Activated CD8-positive, alpha-beta memory T cell treated with anti-CD3 and anti-CD28 coated beads, Interleukin-2, amount 50 U/mL, for 24 hours (primary cell): Measurements from ENCODE around the gene MSX2.

Experiments
- DNase-seq: peaks from one replicate; pipeline ENCODE4 v3.0.0-alpha.2; 2020; ENCODE audit errors: extremely low read depth

The MSX2 gene

DNA sequence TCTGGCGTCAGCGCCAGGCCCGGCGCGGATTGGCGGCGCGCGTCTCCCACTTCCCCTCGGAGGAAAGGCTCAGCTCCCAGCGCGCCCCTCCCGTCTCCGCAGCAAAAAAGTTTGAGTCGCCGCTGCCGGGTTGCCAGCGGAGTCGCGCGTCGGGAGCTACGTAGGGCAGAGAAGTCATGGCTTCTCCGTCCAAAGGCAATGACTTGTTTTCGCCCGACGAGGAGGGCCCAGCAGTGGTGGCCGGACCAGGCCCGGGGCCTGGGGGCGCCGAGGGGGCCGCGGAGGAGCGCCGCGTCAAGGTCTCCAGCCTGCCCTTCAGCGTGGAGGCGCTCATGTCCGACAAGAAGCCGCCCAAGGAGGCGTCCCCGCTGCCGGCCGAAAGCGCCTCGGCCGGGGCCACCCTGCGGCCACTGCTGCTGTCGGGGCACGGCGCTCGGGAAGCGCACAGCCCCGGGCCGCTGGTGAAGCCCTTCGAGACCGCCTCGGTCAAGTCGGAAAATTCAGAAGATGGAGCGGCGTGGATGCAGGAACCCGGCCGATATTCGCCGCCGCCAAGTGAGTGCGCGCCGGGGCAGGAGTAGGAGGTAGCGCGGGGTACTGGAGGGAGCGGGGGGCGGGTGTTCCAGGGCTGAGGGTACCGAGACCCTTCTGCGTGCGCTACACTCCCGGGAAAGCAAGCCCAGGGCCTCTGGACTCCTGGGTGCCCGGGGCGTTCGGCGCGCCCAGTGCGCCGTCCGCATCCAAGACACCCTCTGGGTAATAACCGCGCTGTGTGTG, at the start of gene MSX2:
TSS of gene MSX2 (plus strand) at position 99 of the 777 bp plus-strand sequence. CDS start at position 177, 78 bp downstream.
- DNase-seq: no peak

DNA sequence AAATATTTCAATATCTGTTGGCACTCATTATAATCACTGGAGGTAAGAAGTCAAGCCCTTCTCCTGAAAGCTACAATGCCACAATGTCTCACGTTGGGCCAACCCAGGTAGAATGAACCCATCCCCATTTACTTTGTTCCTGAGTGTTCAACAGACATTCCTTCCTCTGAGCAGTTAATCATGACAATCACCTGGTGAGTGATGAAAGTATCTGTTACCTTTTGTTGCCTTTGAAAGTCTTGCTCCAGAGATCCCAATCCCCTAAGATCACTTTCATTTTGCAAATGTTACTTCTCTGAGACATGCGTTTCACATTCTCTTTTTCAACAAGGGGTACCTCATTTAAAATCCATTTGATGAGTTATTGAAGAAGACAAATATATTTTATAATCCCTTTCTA, 49.3 kb upstream of the MSX2 start:
- no peak for DNase-seq

DNA sequence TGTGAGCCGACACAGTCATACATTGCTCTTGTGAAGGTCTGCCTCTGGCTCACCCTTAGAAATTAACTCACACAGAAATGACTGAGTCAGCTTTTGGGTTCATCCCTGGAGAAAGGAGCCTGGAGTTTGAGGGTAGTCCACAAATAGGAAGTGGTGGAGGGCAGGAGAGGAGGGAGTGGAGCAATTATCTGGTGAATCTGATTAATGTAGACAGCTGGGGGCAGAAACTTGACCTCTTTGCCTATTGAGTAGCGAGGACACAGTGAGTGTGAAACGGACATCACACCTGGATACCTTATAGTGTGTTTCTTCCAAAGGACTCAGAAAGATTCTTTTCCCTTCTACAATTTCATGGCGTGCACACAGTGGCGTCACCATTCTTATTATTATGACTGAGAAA, 48.5 kb upstream of the MSX2 start:
- DNase-seq: no peak

DNA sequence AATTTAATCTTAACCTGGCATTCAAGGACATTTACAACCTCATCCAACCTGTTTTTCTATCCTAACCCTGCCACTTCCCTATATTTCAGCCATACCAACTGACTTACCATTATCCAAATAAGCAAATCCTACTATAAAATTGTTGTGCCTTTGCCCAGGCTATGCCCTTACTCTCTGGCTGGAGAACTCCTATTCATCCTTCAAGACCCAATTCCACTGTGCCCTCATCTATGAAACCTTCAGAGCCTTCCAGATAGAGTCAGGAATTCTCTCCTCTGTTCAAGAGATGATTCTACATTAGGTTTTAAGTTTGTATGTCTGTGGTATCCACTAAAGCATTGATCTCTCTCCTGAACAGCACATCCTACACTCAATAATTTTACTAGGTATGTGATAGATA, 46.3 kb upstream of the MSX2 start:
- no peak for DNase-seq

DNA sequence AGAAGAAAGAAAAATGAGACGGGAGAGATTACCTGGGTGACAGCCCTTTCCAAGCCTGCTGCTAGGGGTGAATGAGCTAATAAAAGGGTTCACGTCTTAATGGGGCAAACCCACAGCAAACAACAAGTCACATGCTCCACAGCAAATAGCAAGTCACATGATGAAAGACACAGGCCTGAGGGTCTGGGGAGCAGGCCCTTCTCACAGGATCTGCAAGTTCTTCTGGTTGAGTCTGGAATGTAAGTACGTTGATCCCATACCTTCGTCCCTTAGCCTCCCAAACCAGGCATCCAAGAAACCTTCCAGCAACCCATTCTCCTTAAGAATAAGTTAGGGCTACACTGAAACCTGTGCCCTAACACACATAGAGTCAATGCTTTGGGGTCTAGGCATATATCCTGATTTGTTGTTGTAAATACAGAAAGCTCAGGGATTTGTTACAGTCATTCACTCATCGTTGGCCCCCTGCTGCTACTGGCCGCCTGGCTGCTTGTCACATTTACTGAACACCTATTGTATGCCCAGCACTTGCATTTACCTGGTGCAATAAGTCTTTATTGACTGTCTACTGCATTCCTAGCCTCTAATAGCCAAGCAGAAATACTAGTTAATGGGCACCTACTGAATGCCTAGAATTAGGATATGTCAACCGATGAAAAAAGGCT, 43.3 kb upstream of the MSX2 start:
- no peak for DNase-seq

DNA sequence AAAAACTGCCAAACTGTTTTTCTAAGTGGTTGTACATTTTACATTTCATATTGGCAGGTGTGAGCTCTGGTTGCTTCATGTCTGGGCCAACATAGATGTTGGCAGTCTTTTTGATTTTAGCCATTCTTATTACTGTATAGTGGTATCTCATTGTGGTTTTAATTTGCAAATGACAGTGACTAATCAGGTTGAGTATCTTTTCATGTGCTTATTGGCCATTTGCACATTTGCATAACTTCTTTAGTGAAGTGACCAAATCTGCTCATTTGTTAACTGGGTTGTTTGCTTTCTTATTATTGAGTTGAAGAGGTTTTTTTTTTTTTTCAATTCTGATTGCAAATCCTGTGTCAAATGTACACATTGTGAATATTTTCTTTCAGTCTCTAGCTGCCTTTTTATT, 36.9 kb upstream of the MSX2 start:
- no peak for DNase-seq

DNA sequence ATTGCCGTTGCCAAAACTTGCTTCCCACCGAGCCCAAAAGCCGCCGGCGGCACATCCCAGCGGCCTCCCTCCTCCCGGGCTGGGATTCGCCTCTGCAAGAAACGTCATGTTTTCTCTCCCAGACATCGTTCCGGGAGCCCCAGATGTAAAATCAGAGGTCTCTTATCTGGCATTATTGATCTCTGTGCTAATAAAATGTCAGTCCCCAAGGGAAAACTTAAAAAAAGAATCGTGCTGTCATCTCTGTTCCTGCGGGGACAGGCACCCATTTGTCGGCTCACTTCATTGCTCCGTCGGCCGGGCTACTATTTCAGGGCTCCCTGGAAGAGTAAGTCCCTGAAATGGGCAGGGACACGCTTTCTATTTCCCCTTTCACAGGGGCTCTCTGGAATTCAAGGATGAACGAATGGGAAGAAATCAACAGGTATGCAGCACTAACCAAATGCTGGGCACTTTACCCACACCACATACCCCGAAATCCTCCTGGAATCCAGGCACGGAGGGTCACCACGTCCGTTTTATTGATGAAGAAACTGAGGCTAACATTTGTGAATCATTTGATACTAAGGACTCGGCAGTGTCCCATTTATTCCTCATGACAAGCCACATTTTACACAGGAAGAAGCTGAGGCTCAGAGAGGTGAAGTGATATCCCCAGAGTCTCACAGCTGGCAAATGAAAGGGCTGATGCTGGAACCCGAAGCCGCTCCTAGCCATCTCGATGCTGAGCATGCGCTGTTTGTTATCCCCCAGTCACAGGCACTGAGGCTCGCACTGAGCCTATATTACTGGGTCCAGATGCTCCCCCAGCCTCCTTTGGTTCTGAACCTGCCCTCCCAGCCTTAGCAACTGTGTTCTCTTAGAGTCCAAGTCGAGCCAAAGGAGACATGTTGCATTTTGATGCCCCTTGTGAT, 35.7 kb upstream of the MSX2 start:
- DNase-seq: no peak

DNA sequence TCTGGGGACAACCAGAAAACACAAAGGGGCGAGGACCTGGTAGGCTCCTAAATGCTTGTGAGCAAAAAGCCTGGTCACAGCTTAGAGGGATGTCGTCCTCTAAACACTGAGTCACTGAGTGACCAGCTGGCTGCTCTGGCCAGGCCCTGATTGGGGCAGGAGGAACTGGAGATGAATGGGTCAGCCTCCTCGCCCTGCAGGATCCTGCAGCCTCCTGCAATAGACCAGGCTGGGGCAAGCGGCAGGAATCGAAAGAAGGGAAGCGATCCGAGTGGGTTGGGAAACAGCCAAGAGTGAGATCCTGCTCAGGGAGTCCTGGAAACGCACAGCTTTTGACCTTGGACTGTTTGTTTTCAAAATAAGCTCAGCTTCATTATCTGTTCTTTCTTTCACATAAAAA, 34.1 kb upstream of the MSX2 start:
- no peak for DNase-seq

DNA sequence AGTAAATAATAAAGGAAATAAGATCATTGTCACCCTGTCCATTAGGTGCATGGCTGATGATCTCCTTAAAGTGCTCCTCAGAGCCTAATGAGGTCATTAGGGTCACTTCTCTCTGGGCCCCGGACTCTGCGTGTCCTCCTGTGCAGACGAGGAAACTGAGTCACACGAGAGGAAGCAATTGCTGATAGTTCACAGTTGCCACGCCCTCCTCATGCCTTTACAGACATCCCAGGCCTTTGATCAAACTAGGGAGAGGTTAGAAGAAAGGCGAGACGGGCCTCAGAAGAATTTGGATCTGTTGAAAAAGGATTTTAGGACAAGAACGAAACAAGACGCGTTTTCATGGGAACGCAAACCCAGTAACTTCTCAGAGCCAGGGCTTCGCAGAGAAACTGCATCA, 32.0 kb upstream of the MSX2 start:
- DNase-seq: no peak

DNA sequence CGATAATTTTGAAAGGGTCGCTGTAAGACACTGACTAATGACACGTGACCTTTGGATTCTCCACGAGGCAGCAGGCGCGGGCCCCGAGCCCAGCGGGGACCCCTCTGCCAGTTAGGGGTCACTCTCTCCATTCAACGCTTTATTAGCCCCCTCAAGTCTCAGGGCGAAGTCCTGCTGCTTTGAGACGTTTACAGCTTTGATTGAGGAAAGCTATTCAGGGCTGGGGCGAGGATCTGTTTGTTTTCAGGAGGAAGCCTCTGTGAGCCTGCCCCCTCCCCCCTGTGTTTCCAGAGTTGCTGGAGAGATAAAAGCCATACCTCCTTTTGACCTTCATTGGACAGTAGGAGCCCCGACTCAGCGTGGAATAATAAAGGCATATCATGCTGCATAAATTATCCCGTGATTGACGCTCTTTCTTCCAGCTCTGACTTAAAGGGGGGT, 31.4 kb upstream of the MSX2 start:
- no peak for DNase-seq

DNA sequence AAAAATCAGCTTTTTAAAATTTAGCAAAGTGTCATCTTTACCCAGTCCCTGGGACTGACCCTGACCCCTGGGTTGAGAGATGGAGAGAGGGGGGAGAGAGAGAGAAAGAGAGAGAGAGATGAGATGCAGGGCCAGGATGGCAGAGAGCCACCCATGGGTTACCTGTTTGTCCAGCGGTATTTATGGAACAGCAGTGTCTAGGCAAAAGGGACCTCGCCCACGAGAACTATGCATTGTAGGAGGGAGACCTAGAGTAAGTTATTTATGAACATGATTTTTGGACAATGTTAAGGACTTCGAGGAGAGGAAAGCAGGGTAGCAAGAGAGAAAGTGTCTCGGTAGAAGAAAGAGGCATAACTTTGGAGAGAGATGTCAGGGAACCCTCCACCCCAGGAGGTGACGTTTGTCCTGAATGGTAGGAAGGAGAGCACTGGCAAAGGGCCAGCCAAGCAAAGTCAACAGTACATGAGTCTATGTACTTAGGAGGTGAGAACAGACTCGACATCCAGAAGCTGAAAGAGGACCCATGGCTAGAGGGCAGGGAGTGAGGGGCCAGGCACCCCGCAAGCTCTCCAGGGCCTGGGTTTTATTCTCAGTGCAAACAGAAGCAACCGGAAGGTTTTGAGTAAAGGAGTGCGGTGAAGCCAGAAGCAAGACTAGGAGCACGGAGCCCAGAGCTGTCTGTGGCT, 30.5 kb upstream of the MSX2 start:
- DNase-seq: no peak

DNA sequence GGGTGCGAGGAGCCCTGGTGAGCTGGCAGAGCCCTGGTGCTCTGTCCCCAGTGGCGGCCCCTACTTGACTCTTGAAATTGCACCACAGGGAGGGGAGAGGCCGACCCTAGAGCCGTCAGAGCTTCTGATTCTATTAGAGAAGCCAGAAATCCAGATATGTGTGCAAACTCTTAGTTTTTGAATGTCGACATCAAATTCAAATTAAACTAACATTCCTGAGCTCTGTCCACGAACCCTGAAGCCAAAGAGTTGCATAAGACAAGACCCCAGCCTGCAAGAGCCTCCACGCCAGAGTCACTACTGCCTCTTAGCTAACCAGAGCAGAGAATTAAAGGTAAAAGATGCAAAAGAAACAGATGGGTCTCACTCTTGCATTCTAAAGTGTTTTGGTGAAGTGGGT, 29.8 kb upstream of the MSX2 start:
- DNase-seq: no peak

DNA sequence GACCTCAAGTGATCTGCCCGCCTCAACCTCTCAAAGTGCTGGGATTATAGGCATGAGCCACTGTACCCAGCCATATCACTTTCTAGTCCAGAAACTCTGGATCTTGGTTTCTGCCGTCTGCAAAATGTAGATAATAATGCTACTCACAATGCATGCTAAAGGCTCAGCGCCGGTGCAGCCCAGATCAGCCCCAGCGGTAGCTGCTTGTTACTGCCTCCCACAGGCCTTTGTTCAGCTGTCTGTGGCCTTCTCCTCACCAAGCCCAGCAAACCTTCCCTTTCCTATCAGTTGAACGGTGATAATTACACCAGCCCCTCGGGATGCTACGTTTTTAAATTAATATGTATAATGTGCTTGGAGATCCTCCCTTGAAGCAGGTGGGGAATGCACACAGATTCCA, 26.2 kb upstream of the MSX2 start:
- no peak for DNase-seq

DNA sequence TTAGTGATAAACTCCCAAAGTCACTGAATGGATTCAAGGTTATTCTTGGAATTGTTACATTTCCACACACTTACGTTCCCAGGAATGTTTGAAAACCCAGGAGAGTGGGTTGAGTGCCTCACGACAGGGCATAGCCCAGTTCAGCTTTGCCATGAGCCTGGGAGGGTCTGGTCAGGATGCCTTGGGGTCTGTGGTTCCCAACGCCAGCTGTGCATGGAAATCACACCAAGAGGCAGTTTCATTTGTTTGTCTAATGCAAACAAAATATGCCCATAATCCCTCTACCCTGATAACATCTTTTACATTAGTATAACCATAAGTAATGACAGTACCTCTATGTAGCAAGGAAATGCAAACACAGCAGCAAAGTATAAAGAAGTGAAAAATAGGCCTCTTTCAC, 25.3 kb upstream of the MSX2 start:
- DNase-seq: no peak

DNA sequence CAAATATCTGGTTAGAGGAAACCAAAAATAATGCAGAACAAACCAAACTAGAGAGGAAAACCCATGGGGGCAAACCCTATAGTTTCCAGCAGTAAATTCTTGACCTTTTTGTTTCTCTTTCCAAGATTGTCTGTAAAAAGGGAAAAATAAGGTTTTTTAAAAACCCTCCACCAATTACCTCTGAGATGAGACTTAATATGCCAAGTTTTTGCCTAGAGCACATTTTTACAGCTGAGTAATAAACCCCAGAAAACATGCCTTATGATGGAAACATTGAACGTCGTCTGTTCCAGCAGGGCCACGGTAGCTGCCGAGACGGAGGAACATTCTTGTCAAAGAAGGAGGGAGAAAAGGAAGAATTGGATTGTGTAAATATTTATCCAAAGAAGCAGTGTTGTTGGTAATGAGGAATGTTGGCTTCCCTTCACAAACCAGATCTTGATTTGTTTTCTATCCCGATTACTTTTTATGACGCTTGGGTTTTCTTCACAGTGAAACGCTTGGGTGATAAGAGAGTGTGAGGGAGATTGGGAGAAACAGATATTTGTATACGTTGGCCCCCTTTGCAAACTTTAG, 17.3 kb upstream of the MSX2 start:
- no peak for DNase-seq

DNA sequence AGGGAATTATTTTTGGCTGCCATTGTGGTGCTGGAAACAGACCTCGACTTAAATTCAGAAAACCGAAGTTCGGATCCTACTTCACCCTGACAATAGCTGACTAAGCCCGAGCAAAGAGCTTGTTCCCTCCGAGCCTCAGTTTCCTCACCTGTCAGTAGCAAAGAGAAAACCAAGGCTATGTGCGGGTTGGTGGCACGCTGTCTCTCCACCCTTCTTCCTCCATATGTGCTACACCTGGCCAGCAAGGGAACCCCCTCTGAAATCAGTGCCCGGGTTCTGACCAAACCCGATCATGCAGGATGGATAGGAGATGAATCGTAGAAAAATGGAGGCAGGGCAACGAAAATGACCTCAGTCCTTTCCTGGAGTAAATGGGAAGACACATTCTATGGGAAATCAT, 16.7 kb upstream of the MSX2 start:
- no peak for DNase-seq

DNA sequence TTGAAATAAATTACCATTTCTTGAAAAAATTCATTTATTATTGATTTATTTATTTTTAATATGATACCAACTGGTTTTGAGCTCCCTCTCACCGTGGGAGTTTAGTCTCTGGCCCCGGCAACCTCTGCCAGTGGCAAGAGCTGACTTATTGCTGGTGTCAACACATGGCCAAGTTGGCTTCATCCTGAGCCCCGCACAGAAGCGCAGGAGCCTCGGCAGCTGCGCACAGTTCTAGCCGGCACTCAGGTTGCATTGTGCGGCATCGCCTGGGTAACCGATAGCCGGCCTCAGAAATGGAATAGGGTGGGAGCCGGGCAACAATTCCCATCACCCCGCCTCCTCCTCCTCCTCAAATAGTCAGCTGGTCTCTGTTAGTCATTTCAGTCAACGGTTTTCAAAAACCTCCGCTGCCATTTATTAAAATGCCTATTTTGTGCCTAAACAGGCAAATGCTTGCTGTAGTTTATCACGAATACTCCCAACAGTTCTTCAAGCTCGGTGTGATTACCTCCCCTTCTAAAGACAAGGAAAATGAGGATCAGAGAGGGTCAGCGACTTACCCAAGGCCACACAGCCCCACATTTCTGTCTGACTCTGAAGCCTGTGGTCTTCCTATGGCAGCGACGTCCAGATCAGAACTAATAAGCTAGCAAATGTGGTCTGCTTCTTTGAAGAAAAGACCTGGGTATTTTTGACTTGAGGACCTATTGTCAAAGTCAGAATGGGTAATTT, 15.7 kb upstream of the MSX2 start:
- no peak for DNase-seq

DNA sequence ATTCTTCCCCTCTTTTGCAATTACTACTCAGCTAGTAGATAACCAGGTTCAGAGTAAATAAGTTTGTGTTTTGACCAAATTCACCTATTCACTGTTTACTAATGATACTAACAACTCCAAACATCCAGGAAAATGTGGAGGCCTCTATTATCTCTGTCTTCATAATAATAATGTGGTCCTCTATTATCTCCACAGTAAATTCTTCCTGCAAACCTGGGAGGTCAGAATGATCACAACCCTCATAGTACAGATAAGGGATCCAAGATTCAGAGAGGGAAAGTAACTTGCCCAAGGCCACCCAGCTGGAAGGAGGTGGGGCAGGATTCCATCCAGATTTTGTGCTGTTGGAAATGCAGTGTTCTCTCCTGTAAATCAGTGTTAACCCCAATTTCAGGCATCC, 9.6 kb upstream of the MSX2 start:
- DNase-seq: no peak

DNA sequence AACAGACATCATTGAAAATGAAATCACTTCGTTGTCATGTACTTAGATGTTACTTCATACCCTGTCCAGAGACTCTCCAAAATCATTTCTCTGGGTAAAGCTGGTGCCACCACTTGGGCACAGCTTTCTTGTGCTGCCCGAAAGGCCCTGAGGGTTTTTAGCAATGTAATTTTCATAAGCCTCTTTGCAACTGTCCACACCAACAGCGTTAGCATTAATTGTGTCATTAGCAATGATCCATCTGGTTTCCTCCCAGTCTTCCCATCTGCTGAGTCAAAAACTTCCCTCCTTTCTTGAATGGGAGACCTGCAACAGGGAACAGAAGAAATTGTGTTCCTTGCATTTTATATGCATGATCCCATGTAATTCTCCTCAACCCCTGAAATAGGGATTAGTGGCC, 8.6 kb upstream of the MSX2 start:
- DNase-seq: no peak

DNA sequence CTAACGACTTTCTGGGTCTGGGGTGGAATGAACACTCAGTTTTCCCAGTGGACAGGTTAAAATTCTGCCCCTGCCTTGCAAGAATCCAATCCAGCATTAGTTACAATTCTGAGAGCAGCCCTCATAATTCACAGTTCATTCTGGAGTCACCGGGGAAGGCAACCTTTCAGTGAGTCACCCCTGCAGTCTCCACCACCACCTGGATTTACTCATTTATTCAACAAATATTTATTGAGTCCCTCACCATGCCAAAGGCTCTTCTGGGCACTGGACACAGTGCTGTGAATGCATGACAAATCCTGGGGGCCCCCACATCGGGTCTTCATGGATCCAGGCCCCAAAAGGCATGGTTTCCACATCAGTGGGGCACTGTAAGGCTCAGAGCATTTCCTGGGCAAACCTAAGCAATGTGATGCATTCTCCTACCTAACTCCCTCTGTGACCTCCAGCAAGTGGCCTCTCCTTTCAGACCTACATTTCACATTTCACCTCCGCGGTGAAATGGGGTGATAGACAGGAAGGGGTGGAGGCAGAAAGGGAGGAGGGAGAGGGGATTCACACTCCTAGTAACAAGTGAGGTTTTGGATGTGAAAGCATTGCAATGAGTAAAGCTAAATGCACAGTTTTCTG, 6.4 kb upstream of the MSX2 start:
- no peak for DNase-seq
